A673 (cell line): ENCODE results near the gene DDX27.

Source experiments
- CTCF ChIP-seq: fragments of 300-800, 200-600 bp; sonication (generic); conservative IDR thresholded peaks from 2 replicates; pipeline ENCODE4 v1.5.1; 2017; ENCODE audit warnings: low read depth, mild to moderate bottlenecking, antibody characterized with exemption, low read length, moderate library complexity, mixed read lengths
- EZH2 ChIP-seq: fragments of 200-600 bp; sonication (generic); IDR thresholded peaks from 2 replicates; pipeline ENCODE4 v1.6.1; 2017; ENCODE audit warnings: borderline replicate concordance, low read depth, mild to moderate bottlenecking, mixed read lengths, antibody characterized with exemption, low read length; ENCODE audit not compliant: poor library complexity, severe bottlenecking

DNA sequence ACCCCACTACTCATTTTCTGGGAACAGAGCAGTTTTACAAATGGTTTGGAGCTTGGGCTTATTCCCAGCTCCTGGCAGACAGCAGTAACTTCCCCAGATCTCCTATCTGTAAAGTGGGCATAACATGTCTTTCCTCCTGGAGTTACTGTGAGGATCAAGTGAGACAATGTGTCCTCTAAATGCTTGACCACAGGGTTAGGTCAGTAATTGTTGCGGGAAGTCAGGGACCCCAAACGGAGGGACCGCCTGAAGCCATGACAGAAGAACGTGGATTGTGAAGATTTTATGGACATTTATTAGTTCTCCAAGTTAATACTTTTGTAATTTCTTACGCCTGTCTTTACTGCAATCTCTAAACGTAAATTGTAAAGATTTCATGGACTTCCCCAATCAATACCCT is 73.9 kb downstream of the DDX27 start:
- TF ChIP-seq CTCF = no peak
- TF ChIP-seq EZH2 = no peak
